HEK293 (cell line): ENCODE data around the gene MED19.

Source experiments
- KLF10 ChIP-seq: fragments of 450-650 bp; IDR thresholded peaks from 2 replicates; pipeline ENCODE4 v1.5.1; 2018; ENCODE audit warnings: missing biosample characterization, mild to moderate bottlenecking, missing genetic modification characterization
- REST ChIP-seq: fragments of 450-650 bp; formaldehyde crosslinking; IDR thresholded peaks from 2 replicates; pipeline ENCODE4 v1.5.1; 2016; ENCODE audit warnings: missing biosample characterization, missing genetic modification characterization
- SP2 ChIP-seq: fragments of 450-650 bp; formaldehyde crosslinking; IDR thresholded peaks from 2 replicates; pipeline ENCODE4 v1.5.1; 2016; ENCODE audit warnings: missing biosample characterization, missing genetic modification characterization
- SP3 ChIP-seq: fragments of 450-650 bp; formaldehyde crosslinking; IDR thresholded peaks from 2 replicates; pipeline ENCODE4 v1.5.1; 2016; ENCODE audit warnings: missing biosample characterization, missing genetic modification characterization
- ZBTB17 ChIP-seq: fragments of 450-650 bp; formaldehyde crosslinking; IDR thresholded peaks from 2 replicates; pipeline ENCODE4 v1.5.1; 2016; ENCODE audit warnings: missing biosample characterization, missing genetic modification characterization
- ZNF248 ChIP-seq: fragments of 450-650 bp; formaldehyde crosslinking; IDR thresholded peaks from 2 replicates; pipeline ENCODE4 v1.5.1; 2017; ENCODE audit warnings: missing biosample characterization, missing genetic modification characterization
- ZNF341 ChIP-seq: fragments of 450-650 bp; formaldehyde crosslinking; IDR thresholded peaks from 2 replicates; pipeline ENCODE4; 2016; ENCODE audit warnings: low read depth, missing biosample characterization, missing genetic modification characterization
- ZNF350 ChIP-seq: fragments of 450-650 bp; formaldehyde crosslinking; IDR thresholded peaks from 2 replicates; pipeline ENCODE4 v1.5.0; 2017; ENCODE audit warnings: missing biosample characterization, mild to moderate bottlenecking, missing genetic modification characterization
- ZNF449 ChIP-seq: fragments of 450-650 bp; formaldehyde crosslinking; IDR thresholded peaks from 2 replicates; pipeline ENCODE4 v1.5.1; 2017; ENCODE audit warnings: missing biosample characterization, mild to moderate bottlenecking, missing genetic modification characterization, moderate library complexity
- ZNF561 ChIP-seq: fragments of 450-650 bp; IDR thresholded peaks from 2 replicates; pipeline ENCODE4 v1.5.1; 2018; ENCODE audit warnings: missing biosample characterization, missing genetic modification characterization, borderline replicate concordance
- ZNF580 ChIP-seq: fragments of 450-650 bp; formaldehyde crosslinking; IDR thresholded peaks from 2 replicates; pipeline ENCODE4 v1.5.1; 2016; ENCODE audit warnings: missing biosample characterization, missing genetic modification characterization
- ZNF658 ChIP-seq: fragments of 450-650 bp; formaldehyde crosslinking; IDR thresholded peaks from 2 replicates; pipeline ENCODE4; 2016; ENCODE audit warnings: missing biosample characterization, missing genetic modification characterization
- ZNF843 ChIP-seq: fragments of 450-650 bp; formaldehyde crosslinking; IDR thresholded peaks from 2 replicates; pipeline ENCODE4 v1.5.1; 2016; ENCODE audit warnings: missing biosample characterization, missing genetic modification characterization
- TF ChIP-seq, protein P1 (sequence below): fragments of 450-650 bp; formaldehyde crosslinking; conservative IDR thresholded peaks from 2 replicates; pipeline ENCODE4 v1.5.1; 2016; ENCODE audit warnings: low read depth, missing biosample characterization, missing genetic modification characterization
- TF ChIP-seq, protein P2 (sequence below): fragments of 450-650 bp; formaldehyde crosslinking; IDR thresholded peaks from 2 replicates; pipeline ENCODE4 v1.5.1; 2016; ENCODE audit warnings: missing biosample characterization, missing genetic modification characterization
- TF ChIP-seq, protein P3 (sequence below): fragments of 450-650 bp; formaldehyde crosslinking; IDR thresholded peaks from 2 replicates; pipeline ENCODE4 v1.5.1; 2016; ENCODE audit warnings: missing biosample characterization, missing genetic modification characterization, low read depth

The MED19 gene

GRCh38 chr11:57667736-57668433 lies 44.1 kb downstream of the MED19 start, which contains the start of gene ZDHHC5 (continued):
- no peak for TF ChIP-seq ZNF658
- TF ChIP-seq ZNF580 = 0 out of 2 replicates have a peak, but pooled peaks have one; percentile 40
- TF ChIP-seq ZNF561 (tag by site-specific recombination) = peak; percentile 73; the same call in 1 of the 2 replicates
- TF ChIP-seq ZNF449 (tag by site-specific recombination) = peak; percentile 96
- TF ChIP-seq ZNF248 (tag by site-specific recombination) = no peak
- peak; percentile 34; the same call in 1 of the 2 replicates for TF ChIP-seq ZNF843 (tag by site-specific recombination)
- no peak for TF ChIP-seq REST
- peak; percentile 23; the same call in 1 of the 2 replicates for TF ChIP-seq SP3 (tag by site-specific recombination)
- peak; percentile 47 for TF ChIP-seq ZBTB17 (tag by site-specific recombination)
- peak; percentile 81 for TF ChIP-seq SP2 (tag by site-specific recombination)
- TF ChIP-seq, protein P1, sequence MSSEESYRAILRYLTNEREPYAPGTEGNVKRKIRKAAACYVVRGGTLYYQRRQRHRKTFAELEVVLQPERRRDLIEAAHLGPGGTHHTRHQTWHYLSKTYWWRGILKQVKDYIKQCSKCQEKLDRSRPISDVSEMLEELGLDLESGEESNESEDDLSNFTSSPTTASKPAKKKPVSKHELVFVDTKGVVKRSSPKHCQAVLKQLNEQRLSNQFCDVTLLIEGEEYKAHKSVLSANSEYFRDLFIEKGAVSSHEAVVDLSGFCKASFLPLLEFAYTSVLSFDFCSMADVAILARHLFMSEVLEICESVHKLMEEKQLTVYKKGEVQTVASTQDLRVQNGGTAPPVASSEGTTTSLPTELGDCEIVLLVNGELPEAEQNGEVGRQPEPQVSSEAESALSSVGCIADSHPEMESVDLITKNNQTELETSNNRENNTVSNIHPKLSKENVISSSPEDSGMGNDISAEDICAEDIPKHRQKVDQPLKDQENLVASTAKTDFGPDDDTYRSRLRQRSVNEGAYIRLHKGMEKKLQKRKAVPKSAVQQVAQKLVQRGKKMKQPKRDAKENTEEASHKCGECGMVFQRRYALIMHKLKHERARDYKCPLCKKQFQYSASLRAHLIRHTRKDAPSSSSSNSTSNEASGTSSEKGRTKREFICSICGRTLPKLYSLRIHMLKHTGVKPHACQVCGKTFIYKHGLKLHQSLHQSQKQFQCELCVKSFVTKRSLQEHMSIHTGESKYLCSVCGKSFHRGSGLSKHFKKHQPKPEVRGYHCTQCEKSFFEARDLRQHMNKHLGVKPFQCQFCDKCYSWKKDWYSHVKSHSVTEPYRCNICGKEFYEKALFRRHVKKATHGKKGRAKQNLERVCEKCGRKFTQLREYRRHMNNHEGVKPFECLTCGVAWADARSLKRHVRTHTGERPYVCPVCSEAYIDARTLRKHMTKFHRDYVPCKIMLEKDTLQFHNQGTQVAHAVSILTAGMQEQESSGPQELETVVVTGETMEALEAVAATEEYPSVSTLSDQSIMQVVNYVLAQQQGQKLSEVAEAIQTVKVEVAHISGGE (tag by site-specific recombination) = peak; percentile 95
- TF ChIP-seq, protein P2, sequence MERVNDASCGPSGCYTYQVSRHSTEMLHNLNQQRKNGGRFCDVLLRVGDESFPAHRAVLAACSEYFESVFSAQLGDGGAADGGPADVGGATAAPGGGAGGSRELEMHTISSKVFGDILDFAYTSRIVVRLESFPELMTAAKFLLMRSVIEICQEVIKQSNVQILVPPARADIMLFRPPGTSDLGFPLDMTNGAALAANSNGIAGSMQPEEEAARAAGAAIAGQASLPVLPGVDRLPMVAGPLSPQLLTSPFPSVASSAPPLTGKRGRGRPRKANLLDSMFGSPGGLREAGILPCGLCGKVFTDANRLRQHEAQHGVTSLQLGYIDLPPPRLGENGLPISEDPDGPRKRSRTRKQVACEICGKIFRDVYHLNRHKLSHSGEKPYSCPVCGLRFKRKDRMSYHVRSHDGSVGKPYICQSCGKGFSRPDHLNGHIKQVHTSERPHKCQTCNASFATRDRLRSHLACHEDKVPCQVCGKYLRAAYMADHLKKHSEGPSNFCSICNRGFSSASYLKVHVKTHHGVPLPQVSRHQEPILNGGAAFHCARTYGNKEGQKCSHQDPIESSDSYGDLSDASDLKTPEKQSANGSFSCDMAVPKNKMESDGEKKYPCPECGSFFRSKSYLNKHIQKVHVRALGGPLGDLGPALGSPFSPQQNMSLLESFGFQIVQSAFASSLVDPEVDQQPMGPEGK (tag by site-specific recombination) = peak; percentile 61; the same call in 1 of the 2 replicates
- peak; percentile 70 for TF ChIP-seq ZNF341 (tag by site-specific recombination)
- peak; percentile 48; the same call in 1 of the 2 replicates for TF ChIP-seq KLF10
- TF ChIP-seq, protein P3, sequence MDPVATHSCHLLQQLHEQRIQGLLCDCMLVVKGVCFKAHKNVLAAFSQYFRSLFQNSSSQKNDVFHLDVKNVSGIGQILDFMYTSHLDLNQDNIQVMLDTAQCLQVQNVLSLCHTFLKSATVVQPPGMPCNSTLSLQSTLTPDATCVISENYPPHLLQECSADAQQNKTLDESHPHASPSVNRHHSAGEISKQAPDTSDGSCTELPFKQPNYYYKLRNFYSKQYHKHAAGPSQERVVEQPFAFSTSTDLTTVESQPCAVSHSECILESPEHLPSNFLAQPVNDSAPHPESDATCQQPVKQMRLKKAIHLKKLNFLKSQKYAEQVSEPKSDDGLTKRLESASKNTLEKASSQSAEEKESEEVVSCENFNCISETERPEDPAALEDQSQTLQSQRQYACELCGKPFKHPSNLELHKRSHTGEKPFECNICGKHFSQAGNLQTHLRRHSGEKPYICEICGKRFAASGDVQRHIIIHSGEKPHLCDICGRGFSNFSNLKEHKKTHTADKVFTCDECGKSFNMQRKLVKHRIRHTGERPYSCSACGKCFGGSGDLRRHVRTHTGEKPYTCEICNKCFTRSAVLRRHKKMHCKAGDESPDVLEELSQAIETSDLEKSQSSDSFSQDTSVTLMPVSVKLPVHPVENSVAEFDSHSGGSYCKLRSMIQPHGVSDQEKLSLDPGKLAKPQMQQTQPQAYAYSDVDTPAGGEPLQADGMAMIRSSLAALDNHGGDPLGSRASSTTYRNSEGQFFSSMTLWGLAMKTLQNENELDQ = no peak
- no peak for TF ChIP-seq ZNF350 (tag by site-specific recombination)
